Kidney tubule cell (primary cell): ENCODE measurements around the gene GSS.

Source experiments
- DNase-seq: peaks from one replicate; pipeline ENCODE4 v3.0.0-alpha.2; 2018; ENCODE audit warnings: low spot score

GSS gene

GRCh38 chr20:34993941-34994508 lies 38.4 kb upstream of the GSS start:
- DNase-seq: no peak

- DNase-seq: no peak
Observed at GRCh38 chr20:34992751-34993417, 37.3 kb upstream of the GSS start.

- DNase-seq: no peak
Observed at GRCh38 chr20:34990661-34991214, 35.1 kb upstream of the GSS start.

- no peak for DNase-seq
Observed at GRCh38 chr20:34990231-34990630, 34.6 kb upstream of the GSS start.

- DNase-seq: no peak
Observed at GRCh38 chr20:34989670-34990069, 34.1 kb upstream of the GSS start.

- no peak for DNase-seq
Observed at GRCh38 chr20:34989118-34989517, 33.5 kb upstream of the GSS start.

GRCh38 chr20:34988191-34988540 lies 32.6 kb upstream of the GSS start:
- no peak for DNase-seq

- no peak for DNase-seq
Observed at GRCh38 chr20:34987288-34988190, 31.9 kb upstream of the GSS start.

GRCh38 chr20:34986311-34987287 lies 31.0 kb upstream of the GSS start:
- no peak for DNase-seq

- DNase-seq: no peak
Observed at GRCh38 chr20:34985461-34986310, 30.1 kb upstream of the GSS start.

- no peak for DNase-seq
Observed at GRCh38 chr20:34984756-34985261, 29.2 kb upstream of the GSS start.

GRCh38 chr20:34983995-34984735 lies 28.6 kb upstream of the GSS start:
- DNase-seq: no peak

- DNase-seq: no peak
Observed at GRCh38 chr20:34983089-34983820, 27.6 kb upstream of the GSS start.

GRCh38 chr20:34982270-34983088 lies 26.9 kb upstream of the GSS start:
- no peak for DNase-seq

- no peak for DNase-seq
Observed at GRCh38 chr20:34980543-34981233, 25.1 kb upstream of the GSS start.

- no peak for DNase-seq
Observed at GRCh38 chr20:34979366-34980153, 24.0 kb upstream of the GSS start.
